Gastroesophageal sphincter (tissue), 4 donors: Measurements from ENCODE around the gene ABCC9. TPM values are rescaled to one million over a fixed set of nuclear protein-coding genes. Genes with fewer than 3 reads are reported as not detected.
A peak's percentile ranks its signal among the peaks of the same experiment; 100 is the strongest.

ENCODE experiments used
- ATAC-seq: fragments of 150-250 bp; one replicate; pipeline ENCODE4 v1.9.1; 2016; ENCODE audit warnings: mild to moderate bottlenecking, moderate library complexity
- H3K27ac ChIP-seq, 4 donors: fragments of 200-600 bp; sonication (generic) in 3 of 4; 1 replicate in 3 of 4; 2 replicates in 1 of 4; pipeline ENCODE4 v1.5.1; 2016 to 2019
- H3K27me3 ChIP-seq: fragments of 200-600 bp; sonication (generic); one replicate; pipeline ENCODE4 v1.5.1; 2019
- H3K36me3 ChIP-seq, 2 donors: fragments of 200-600 bp; sonication (generic); one replicate each; pipeline ENCODE4 v1.5.1; 2019; ENCODE audit warnings: control low read depth in 1 of 2
- H3K4me1 ChIP-seq, 3 donors: fragments of 200-600 bp; sonication (generic); 1 replicate in 2 of 3; 2 replicates in 1 of 3; pipeline ENCODE4 v1.5.1; 2016 to 2019; ENCODE audit warnings: control low read depth in 2 of 3
- H3K4me3 ChIP-seq, 2 donors: fragments of 200-600 bp; sonication (generic); one replicate each; pipeline ENCODE4 v1.5.1; 2019; ENCODE audit warnings: mild to moderate bottlenecking in 1 of 2, moderate library complexity in 1 of 2
- H3K9me3 ChIP-seq, 3 donors: fragments of 200-600 bp; sonication (generic); one replicate each; pipeline ENCODE4 v1.5.1; 2017 to 2019; ENCODE audit warnings: control low read depth in 2 of 3
- CTCF ChIP-seq, 4 experiments: fragments of 200-600 bp in 2 of 4; fragments of 450-650 bp in 2 of 4; sonication (generic) in 1 of 4; IDR thresholded peaks; one replicate each; pipeline ENCODE4 v1.5.1; 2017 to 2019; ENCODE audit warnings: antibody characterized with exemption in 4 of 4, mild to moderate bottlenecking in 2 of 4, moderate library complexity in 2 of 4
- EP300 ChIP-seq: sonication (generic); formaldehyde crosslinking; IDR thresholded peaks from one replicate; pipeline ENCODE4 v1.6.1; 2017; ENCODE audit warnings: antibody characterized with exemption, mild to moderate bottlenecking
- POLR2A ChIP-seq, 2 donors: fragments of 450-650 bp; IDR thresholded peaks; one replicate each; pipeline ENCODE4 v1.6.1; 2017; ENCODE audit warnings: antibody characterized with exemption in 2 of 2, mild to moderate bottlenecking in 2 of 2, moderate library complexity in 1 of 2
- POLR2AphosphoS5 ChIP-seq: sonication (generic); formaldehyde crosslinking; IDR thresholded peaks from one replicate; pipeline ENCODE4 v1.6.1; 2017; ENCODE audit warnings: antibody characterized with exemption
- WGBS, 2 donors: methylation state at CpG; one replicate each; pipeline ENCODE4 v1.1.5; 2018; ENCODE audit warnings: low coverage in 1 of 2; 5-methylcytosine and 5-hydroxymethylcytosine counted together
- total RNA-seq, 4 donors: library from RNA; depleted of rRNA; stranded (reverse); fragments of >200 nt; gene quantifications; one replicate each; pipeline ENCODE4 v1.1.0, GENCODE V29; 2016

The ABCC9 gene
- total RNA-seq, 4 donors from 2014 or later: 61.8 to 105 (median 73.7) TPM

GRCh38 chr12:21895651-21896050, 45.6 kb downstream of the ABCC9 start:
- Histone ChIP-seq H3K9me3 (no peaks in the 10 kb centered on the region), H3K4me3 (no peak overlapping the region), H3K36me3 (no peaks in the 10 kb centered on the region), H3K27me3 (no peaks in the 10 kb centered on the region), H3K4me1 (peaks cover 8 to 61% (median 19%) of the 10 kb centered on the region in 3 donors), H3K27ac (peak overlapping the region in 2 of 4 donors; percentile 61 to 79)
- TF ChIP-seq CTCF (IDR thresholded peaks at IDR 0.05) (no peak), POLR2AphosphoS5 (no peak), EP300 (no peak), POLR2A (IDR thresholded peaks at IDR 0.05) (no peak)
- 18 to 30% methylated on average over 2 of the region's 2 CpGs for WGBS, 2 donors
- no peak for ATAC-seq

- peak; percentile 9 for ATAC-seq
- Histone ChIP-seq H3K4me3 (no peak overlapping the region), H3K27ac (peak overlapping the region; percentile 59 to 79 (median 62))
Measured at GRCh38 chr12:21894792-21895595, 46.2 kb downstream of the ABCC9 start.

GRCh38 chr12:21893924-21894323, 47.3 kb downstream of the ABCC9 start:
- Histone ChIP-seq H3K27me3 (no peaks in the 10 kb centered on the region), H3K4me3 (no peak overlapping the region), H3K4me1 (peaks cover 8 to 59% (median 19%) of the 10 kb centered on the region in 3 donors), H3K36me3 (no peaks in the 10 kb centered on the region), H3K27ac (peak overlapping the region; percentile 59 to 79 (median 62)), H3K9me3 (no peaks in the 10 kb centered on the region)
- no peak for ATAC-seq
- WGBS, 2 donors: 45 to 76% methylated on average over 3 to 4 of the region's 4 CpGs
- TF ChIP-seq CTCF (IDR thresholded peaks at IDR 0.05) (no peak), POLR2A (IDR thresholded peaks at IDR 0.05) (no peak), POLR2AphosphoS5 (no peak), EP300 (no peak)

More at GRCh38 chr12:21894792-21895595, 46.2 kb downstream of the ABCC9 start:
- H3K36me3 ChIP-seq: no peaks in the 10 kb centered on the region
- H3K9me3 ChIP-seq: no peaks in the 10 kb centered on the region
- 8 to 41% methylated on average over 2 to 4 of the region's 4 CpGs for WGBS, 2 donors
- peaks cover 8 to 61% (median 19%) of the 10 kb centered on the region in 3 donors for H3K4me1 ChIP-seq
- no peaks in the 10 kb centered on the region for H3K27me3 ChIP-seq
- no peak for TF ChIP-seq CTCF (IDR thresholded peaks at IDR 0.05)
- peak; percentile 83 for TF ChIP-seq POLR2AphosphoS5

- H3K27me3 ChIP-seq: no peaks in the 10 kb centered on the region
- 15 to 19% methylated on average over 1 of the region's 1 CpG for WGBS, 2 donors
- ATAC-seq: no peak
- peak overlapping the region; percentile 74 to 79 (median 78) for H3K27ac ChIP-seq
- H3K9me3 ChIP-seq: no peaks in the 10 kb centered on the region
- TF ChIP-seq POLR2AphosphoS5 (no peak), CTCF (IDR thresholded peaks at IDR 0.05) (no peak)
- H3K4me3 ChIP-seq: no peak overlapping the region
- H3K4me1 ChIP-seq: peaks cover 8 to 70% (median 19%) of the 10 kb centered on the region in 3 donors
- H3K36me3 ChIP-seq: no peaks in the 10 kb centered on the region
Measured at GRCh38 chr12:21892341-21892740, 48.9 kb downstream of the ABCC9 start.

- peaks cover 8 to 70% (median 19%) of the 10 kb centered on the region in 3 donors for H3K4me1 ChIP-seq
- TF ChIP-seq POLR2AphosphoS5: peak; percentile 91
- TF ChIP-seq POLR2A (IDR thresholded peaks at IDR 0.05): no peak
- no peak overlapping the region for H3K4me3 ChIP-seq
- H3K9me3 ChIP-seq: no peaks in the 10 kb centered on the region
- 5 to 6% methylated on average over 2 of the region's 2 CpGs for WGBS, 2 donors
- no peaks in the 10 kb centered on the region for H3K36me3 ChIP-seq
- H3K27ac ChIP-seq: peak overlapping the region; percentile 74 to 79 (median 78)
- no peaks in the 10 kb centered on the region for H3K27me3 ChIP-seq
- peak; percentile 89 for ATAC-seq
Measured at GRCh38 chr12:21891751-21892217, 49.4 kb downstream of the ABCC9 start.
